ENCODE data around the gene ENTPD8.

The ENTPD8 gene

GRCh38 chr9:137454597-137455358 lies 13.6 kb upstream of the ENTPD8 start:
- TF ChIP-seq REST (IDR thresholded peaks at IDR 0.05; ENCODE audit: low read depth) (no peak), ZBTB7A (IDR thresholded peaks at IDR 0.05; ENCODE audit: low read depth) (0 out of 2 replicates have a peak, but pooled peaks have one; percentile 2)

GRCh38 chr9:137454145-137454596 lies 13.0 kb upstream of the ENTPD8 start:
- TF ChIP-seq REST (IDR thresholded peaks at IDR 0.05; ENCODE audit: low read depth): no peak
- TF ChIP-seq ZBTB7A (IDR thresholded peaks at IDR 0.05; ENCODE audit: low read depth): peak; percentile 83; the same call in 1 of the 2 replicates

GRCh38 chr9:137453643-137454081 lies 12.5 kb upstream of the ENTPD8 start:
- TF ChIP-seq USF1 (IDR thresholded peaks at IDR 0.05) (no peak), EP300 (IDR thresholded peaks at IDR 0.05; ENCODE audit: borderline replicate concordance) (no peak), TAF1 (IDR thresholded peaks at IDR 0.05; ENCODE audit: low read depth) (no peak), REST (IDR thresholded peaks at IDR 0.05; ENCODE audit: low read depth) (no peak), YY1 (IDR thresholded peaks at IDR 0.05; ENCODE audit: low read depth) (no peak), EGR1 (IDR thresholded peaks at IDR 0.05) (no peak), RAD21 (IDR thresholded peaks at IDR 0.05; ENCODE audit: low read depth) (no peak), MAX (IDR thresholded peaks at IDR 0.05) (no peak), ZBTB7A (IDR thresholded peaks at IDR 0.05; ENCODE audit: low read depth) (no peak; the same call in 1 of the 2 replicates), NFIC (IDR thresholded peaks at IDR 0.05) (no peak), TEAD4 (IDR thresholded peaks at IDR 0.05) (no peak), CREB1 (IDR thresholded peaks at IDR 0.05; ENCODE audit: low read depth) (no peak), CEBPB (IDR thresholded peaks at IDR 0.05) (no peak), FOXM1 (IDR thresholded peaks at IDR 0.05; ENCODE audit: borderline replicate concordance, low read depth) (no peak)

- TF ChIP-seq FOXM1 (IDR thresholded peaks at IDR 0.05; ENCODE audit: borderline replicate concordance, low read depth): no peak
- TF ChIP-seq EGR1 (IDR thresholded peaks at IDR 0.05): no peak
- TF ChIP-seq ZBTB7A (IDR thresholded peaks at IDR 0.05; ENCODE audit: low read depth): no peak; the same call in 1 of the 2 replicates
- TF ChIP-seq TCF12 (IDR thresholded peaks at IDR 0.05; ENCODE audit: low read depth): no peak
Observed at GRCh38 chr9:137452761-137453642, 11.8 kb upstream of the ENTPD8 start.

Measured in Ishikawa (cell line).